GM12892 (cell line): ENCODE data around the gene ELF5. TPM values are rescaled to one million over a fixed set of nuclear protein-coding genes. Genes with fewer than 3 reads are reported as not detected.

ENCODE experiments used
- DNase-seq: peaks from one replicate; pipeline ENCODE4 v3.0.0; 2011; ENCODE audit not compliant: insufficient read length
- FAIRE-seq: peaks from 2 replicates; lab custom pipeline; 2011; peaks lifted over from hg19 to GRCh38; lab: Jason Lieb, UNC
- POLR2A ChIP-seq: IDR thresholded peaks from 2 replicates; pipeline ENCODE4 v1.6.1; 2011; ENCODE audit warnings: low read depth, low read length, control low read depth
- POLR2AphosphoS5 ChIP-seq: IDR thresholded peaks from 2 replicates; pipeline ENCODE4 v1.6.1; 2011; ENCODE audit warnings: low read depth, low read length, control low read depth
- TAF1 ChIP-seq: IDR thresholded peaks from 2 replicates; pipeline ENCODE4 v1.6.1; 2011; ENCODE audit warnings: low read depth, mild to moderate bottlenecking, control low read depth, low read length, borderline replicate concordance
- polyA plus RNA-seq: library from polyadenylated mRNA; unstranded; fragments of >200 nt; gene quantifications from one replicate; pipeline ENCODE4 v1.2.1, GENCODE V29; 2012; ENCODE audit warnings: missing spikeins, inconsistent platforms; ENCODE audit not compliant: missing spikeins

The ELF5 gene
- not detected for polyA plus RNA-seq

- no peak for FAIRE-seq
- DNase-seq = no peak
- no peak for TF ChIP-seq POLR2AphosphoS5
- TF ChIP-seq POLR2A = no peak
- TF ChIP-seq TAF1 = no peak
Observed at GRCh38 chr11:34513682-34514449, at the start of gene ELF5. ELF5 (minus strand) TSS chr11:34513794; CDS start chr11:34505749, 8,045 bp downstream.

DNA sequence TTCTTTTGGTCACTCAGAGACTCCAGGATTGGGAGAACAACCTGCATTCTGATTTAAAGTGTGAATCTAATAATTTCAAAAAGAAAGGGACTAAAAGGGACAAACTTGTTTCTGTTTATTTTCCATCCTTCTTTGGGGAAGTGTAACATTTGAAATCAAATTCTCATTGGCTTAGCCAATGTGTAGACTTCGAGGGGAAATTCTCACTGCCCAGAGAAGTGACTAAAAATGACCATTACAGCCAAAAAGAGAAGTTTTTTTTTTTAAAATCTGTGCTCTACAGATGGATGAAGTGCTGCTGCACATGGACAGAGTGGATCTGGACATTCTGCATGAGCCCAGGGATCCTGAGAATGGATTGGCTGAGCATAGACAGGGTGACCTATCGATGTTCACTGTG lies 49.4 kb upstream of the ELF5 start:
- TF ChIP-seq POLR2AphosphoS5 = no peak
- no peak for TF ChIP-seq TAF1
- no peak for TF ChIP-seq POLR2A
- DNase-seq (no peak), FAIRE-seq (no peak)

DNA sequence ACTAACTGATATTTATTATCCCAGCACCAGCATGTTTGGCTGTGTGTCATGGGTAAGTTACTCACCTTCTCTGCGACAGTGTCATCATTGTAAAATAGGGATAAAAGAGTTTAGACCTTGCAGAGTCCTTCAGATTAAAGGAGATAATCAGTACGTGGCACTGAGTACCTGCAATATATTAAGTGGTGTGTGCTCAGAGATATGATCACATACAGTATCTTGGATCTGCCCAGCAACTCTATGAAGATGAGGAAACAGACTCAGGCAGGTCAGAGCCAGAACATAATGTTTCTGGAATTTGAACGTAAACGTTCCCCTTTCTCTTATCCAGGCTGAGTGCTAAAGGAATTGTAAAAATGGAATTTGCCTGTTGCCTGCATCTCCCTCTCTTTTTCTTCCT lies 46.9 kb upstream of the ELF5 start:
- TF ChIP-seq POLR2AphosphoS5 = no peak
- no peak for TF ChIP-seq TAF1
- TF ChIP-seq POLR2A = no peak
- FAIRE-seq (no peak), DNase-seq (no peak)

DNA sequence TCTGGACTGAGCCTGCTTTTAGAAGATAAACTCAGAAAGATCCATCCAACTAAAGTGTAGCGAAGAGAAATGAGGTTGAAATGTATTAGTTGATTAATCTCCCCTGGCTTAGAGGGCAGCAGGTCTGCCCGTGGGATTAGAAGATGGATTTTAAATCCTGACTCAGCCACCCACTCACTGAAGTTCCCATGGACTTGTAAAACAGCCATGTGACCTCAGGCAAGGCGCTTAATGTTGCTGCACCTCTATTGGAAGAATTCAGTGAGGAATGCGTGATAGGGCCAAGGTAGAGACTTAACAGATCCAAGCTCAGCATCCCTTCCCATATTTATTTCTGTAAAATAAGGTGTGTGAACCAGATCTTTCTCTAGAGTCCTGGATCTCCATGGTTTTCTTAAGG lies 45.1 kb upstream of the ELF5 start:
- TF ChIP-seq POLR2A = no peak
- TF ChIP-seq TAF1 = no peak
- TF ChIP-seq POLR2AphosphoS5 = no peak
- FAIRE-seq (no peak), DNase-seq (no peak)

DNA sequence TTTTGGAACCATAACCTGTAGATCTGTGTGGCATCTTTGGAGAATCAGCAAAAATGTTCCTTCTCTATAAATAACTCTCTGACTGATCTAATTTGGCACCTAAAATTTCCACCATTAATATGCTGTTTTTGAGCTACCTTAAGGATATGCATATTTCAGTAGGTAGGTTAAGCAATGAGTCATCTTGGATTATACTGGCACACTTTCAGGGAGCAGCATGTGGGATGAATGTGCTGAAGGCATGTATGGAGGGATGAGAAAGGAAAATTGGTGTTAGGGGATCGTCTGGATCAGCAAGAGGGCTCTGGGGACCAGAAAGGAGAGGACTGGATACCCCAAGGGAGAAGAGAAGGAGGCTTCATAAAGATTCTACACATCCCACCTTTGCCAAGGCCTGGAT lies 44.6 kb upstream of the ELF5 start:
- no peak for DNase-seq
- TF ChIP-seq POLR2A (no peak), POLR2AphosphoS5 (no peak), TAF1 (no peak)
- no peak for FAIRE-seq

- DNase-seq (no peak), FAIRE-seq (peak; percentile 75)
- TF ChIP-seq POLR2A (no peak), TAF1 (no peak)
Observed at GRCh38 chr11:34552270-34552669, 38.7 kb upstream of the ELF5 start.

DNA sequence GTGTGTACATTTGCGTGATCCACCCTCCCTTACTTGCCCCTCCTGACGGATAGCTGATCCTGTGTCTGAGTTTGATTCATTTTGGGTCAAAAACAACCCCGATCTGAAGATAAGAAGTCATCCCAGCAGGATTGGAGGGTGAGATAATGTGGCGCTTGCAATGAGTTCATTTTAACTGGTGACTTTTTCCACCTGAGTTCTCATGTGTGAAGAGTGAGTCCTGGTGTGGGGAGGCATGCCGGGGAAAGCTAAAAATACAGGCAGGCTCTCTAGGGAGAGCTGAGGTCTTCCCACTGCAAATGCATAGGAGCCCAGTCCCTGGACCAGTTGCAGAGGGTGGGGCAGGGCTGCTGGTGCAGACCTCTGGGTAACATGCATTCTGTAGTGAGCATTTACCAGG lies 35.7 kb upstream of the ELF5 start:
- TF ChIP-seq TAF1 (no peak), POLR2A (no peak), POLR2AphosphoS5 (no peak)
- FAIRE-seq (no peak), DNase-seq (no peak)

- TF ChIP-seq POLR2A = no peak
- no peak for DNase-seq
- no peak for FAIRE-seq
Observed at GRCh38 chr11:34548278-34548677, 34.7 kb upstream of the ELF5 start.

- no peak for FAIRE-seq
- no peak for TF ChIP-seq TAF1
- TF ChIP-seq POLR2AphosphoS5 = no peak
- no peak for TF ChIP-seq POLR2A
- no peak for DNase-seq
Observed at GRCh38 chr11:34546511-34547209, 33.1 kb upstream of the ELF5 start.

GRCh38 chr11:34542089-34542488 lies 28.5 kb upstream of the ELF5 start:
- DNase-seq (no peak), FAIRE-seq (peak; percentile 9)
- TF ChIP-seq TAF1 = no peak
- no peak for TF ChIP-seq POLR2A
- TF ChIP-seq POLR2AphosphoS5 = no peak

GRCh38 chr11:34540870-34541269 lies 27.3 kb upstream of the ELF5 start:
- FAIRE-seq (no peak), DNase-seq (no peak)

DNA sequence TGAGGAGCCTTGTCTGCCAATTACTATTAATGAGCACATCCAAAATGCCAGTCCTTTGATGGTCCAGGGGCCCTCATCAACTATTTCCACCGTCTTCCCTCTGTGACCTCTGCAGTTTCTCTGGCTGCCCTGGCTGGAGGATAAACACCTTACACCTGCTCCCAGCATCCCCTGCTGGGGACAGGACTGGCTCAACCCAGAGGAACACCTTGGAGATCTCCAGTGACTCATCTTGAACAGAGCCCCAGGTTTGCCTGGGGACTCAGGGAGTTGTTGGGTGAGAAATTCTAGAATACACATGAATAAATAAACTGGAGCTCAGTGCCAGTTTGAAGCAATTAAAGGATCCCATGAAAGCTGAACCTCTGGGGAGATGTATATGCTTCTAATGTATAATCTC lies 24.0 kb upstream of the ELF5 start:
- DNase-seq = no peak
- no peak for TF ChIP-seq TAF1
- no peak for TF ChIP-seq POLR2AphosphoS5
- TF ChIP-seq POLR2A = no peak
- no peak for FAIRE-seq

More at GRCh38 chr11:34540870-34541269, 27.3 kb upstream of the ELF5 start:
- TF ChIP-seq POLR2AphosphoS5 = no peak
- no peak for TF ChIP-seq TAF1
- no peak for TF ChIP-seq POLR2A
